ENCODE results near the gene MOB1B.
"Not testable (repeated sequence)": the region's sequence is repeated elsewhere in the genome, so short reads cannot be mapped to it uniquely, and the experiment has no call there.

The MOB1B gene

DNA sequence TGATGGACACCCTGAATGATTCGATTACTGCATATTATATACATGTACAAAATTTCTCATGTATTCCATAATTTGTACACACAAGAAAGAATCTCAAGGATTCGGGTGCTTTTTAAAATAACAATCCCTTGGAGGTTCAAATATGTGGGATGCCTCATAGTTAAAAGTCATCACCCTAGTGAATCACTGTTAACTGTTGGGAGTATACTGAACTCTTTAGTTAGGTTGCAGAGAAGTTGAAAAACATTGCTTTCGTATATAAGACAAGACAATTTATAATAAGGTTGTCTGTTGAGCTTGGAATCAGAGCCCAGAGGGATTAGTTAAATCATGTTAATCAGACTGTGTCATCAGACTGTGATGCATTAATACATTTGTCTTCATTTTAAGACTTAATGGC lies 106.9 kb downstream of the MOB1B start:
- DNase-seq (ENCODE audit: low read depth), result no peak

DNA sequence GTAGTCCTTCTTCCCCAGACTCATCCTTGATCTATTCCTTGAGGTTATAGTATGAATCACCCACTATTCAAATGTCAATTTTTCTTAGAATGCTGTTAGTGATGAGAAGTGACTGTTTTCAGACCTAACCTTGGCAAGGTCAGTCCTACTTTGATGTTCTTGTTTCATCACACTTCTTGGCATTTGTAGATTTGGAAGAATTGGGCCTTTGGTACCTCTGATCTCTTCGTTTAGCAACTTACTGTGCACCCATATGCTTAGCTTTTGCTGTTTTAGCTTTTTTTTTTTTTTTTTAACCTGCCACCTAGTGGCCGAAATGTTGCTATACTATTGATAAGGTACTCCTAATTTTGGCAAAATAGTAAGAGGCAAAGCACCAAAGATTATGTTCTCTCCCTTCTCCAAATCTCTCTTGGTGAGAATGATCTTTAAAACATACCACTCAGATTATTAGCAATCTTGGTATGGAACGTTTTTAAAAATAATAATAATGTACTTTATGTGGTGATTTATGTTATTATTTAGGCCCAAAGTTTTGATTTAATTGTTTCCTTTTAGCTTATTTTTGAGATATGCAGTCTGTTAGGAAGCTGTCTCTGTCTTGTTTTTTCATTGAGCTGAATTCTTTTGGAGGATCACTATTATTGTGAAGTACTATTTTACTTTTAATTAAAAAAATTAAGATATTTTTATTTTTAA lies 107.9 kb downstream of the MOB1B start:
- no peak for DNase-seq (ENCODE audit: low read depth)

DNA sequence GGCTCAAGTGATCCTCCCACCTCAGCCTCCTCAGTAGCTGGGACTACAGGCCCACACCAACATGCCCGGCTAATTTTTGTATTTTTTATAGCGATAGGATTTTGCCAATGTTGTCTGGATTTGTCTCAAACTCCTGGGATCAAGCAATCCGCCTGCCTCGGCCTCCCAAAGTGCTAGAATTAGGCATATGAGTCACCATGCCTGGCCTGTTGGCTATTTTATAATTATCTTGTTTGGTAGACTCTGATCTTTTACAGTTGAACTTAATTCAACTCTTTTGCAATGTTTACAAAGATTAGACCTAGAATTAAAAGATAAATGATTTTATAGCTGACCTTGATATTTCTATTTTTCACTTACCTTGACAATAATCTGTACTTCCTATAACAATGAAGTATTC lies 109.3 kb downstream of the MOB1B start:
- DNase-seq (ENCODE audit: low read depth), result no peak

DNA sequence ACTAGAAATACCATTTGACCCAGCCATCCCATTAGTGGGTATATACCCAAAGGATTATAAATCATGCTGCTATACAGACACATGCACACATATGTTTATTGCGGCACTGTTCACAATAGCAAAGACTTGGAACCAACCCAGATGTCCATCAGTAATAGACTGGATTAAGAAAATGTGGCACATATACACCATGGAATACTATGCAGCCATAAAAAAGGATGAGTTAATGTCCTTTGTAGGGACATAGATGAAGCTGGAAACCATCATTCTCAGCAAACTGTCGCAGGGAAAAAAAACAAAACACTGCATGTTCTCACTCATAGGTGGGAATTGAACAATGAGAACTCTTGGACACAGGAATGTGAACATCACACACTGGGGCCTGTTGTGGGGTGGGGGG lies 115.2 kb downstream of the MOB1B start:
- DNase-seq (ENCODE audit: low read depth), result not testable (repeated sequence)

DNA sequence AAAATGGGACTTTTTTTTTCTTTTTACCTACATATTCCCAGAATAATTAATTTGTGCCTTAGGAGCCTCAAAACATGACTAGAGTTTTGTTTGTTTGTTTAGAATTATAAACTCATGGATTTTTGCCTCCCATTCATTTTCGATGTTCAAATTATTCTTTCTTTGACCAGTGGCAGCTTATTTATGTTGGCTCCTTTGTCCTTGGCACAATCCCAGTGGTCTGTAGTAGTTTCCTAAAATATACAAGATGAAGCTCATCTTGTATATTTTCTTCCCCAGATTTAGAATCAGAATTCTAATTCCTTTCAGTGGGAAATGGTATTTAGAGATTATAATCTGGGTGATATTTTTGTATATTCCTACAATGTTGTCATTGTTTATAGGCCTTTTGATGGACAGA lies 118.4 kb downstream of the MOB1B start:
- DNase-seq (ENCODE audit: low read depth), result no peak

DNA sequence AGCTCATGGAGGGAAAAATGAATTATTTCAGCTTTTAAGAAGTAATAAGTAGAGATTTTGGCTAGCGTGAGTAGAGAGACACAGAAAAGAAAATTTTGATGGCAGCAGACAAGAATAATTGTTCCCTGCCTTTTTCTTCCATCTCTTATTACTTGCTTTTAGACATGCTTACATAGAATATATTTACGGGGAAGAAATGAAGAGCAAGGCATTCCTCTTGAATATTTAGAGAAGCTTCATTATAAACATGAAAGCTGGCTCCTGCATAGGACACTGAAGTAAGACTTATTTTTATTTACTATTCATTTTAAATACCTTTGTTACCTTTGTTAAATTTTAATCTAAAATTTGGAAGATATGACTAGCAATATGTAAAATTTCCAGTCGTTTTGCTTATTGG lies 123.5 kb downstream of the MOB1B start:
- no peak for DNase-seq (ENCODE audit: low read depth)

DNA sequence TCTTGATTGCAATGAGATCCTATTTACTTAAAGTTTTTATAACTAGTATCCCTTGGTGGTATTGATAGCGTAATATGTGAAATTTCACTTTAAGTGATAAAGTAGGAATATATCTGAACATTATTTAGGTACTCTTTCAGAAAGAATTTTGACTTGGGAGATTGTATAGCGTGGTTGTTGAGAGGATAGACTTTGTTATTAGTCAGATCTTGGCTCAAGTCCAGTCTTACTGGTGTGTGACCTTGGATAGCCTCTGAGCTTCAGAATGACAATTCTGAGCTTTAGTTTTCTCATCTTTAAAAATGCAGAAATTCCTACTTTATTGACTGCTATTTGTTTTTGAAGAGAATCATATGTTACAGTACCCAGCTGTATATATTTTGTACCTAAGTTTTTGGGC lies 123.9 kb downstream of the MOB1B start:
- peak; percentile 55 for DNase-seq (ENCODE audit: low read depth)

DNA sequence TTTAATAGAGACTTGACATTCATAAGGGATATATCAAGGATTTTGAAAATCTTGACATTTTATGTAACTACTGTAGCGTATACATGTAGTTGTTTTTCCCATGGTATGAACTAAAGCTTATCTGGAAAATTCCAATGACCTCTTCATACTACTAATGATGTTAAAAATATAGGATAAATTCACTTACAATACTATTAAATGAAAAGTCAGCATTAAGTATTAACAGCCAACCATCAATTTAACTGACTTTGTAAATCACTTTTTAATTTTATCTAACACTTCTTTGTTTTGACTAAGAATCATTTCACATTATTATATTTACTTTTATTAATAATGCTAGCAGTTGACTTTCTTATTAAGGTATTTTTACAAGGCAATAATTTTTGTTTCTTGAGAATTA lies 125.4 kb downstream of the MOB1B start:
- DNase-seq (ENCODE audit: low read depth), result no peak

DNA sequence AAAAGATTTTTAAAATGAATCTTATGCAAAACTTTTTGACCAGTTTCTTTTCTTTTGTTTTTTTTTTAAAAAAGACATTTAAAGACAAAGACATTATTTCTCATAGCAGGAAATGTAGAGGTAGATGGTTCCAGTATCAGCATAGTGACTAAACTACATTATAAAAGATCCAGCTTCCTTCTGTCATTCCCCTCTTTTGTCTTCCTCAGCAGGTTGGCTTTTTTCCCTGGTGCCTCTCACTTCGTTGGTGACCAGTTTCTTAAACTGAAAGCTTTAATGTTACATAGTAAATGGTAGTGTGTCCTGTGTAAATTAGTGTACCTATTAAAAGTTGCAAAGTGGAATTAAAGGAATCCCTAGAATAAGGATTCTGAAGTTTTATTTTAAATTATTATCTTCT lies 127.3 kb downstream of the MOB1B start:
- no peak for DNase-seq (ENCODE audit: low read depth)

DNA sequence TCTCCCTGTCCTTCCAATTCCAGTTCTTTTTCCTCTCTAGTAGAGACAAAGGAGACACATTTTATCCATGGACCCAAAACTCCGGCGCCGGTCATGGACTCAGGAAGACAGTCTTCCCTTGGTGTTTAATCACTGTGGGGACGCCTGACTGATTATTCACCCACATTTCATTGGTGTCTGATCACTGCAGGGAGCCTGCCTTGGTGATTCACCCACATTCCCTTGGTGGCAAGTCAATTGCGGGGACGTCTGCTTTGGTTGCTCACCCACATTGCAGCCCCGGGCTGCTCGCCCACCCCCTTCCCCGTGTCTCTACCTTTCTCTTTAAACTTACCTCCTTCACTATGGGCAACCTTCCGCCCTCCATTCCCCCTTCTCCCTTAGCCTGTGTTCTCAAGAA lies 129.9 kb downstream of the MOB1B start:
- peak; percentile 57 for DNase-seq (ENCODE audit: low read depth)

Measured in non-pigmented ciliary epithelial cell (primary cell).